GM10266 (cell line): ENCODE measurements around the gene ZC3H13.

ENCODE experiments used
- DNase-seq: peaks from one replicate; pipeline ENCODE4 v3.0.0; 2012; ENCODE audit errors: extremely low spot score
- TF ChIP-seq, protein P1 (sequence below): IDR thresholded peaks from 2 replicates; pipeline ENCODE4 v1.5.1; 2012; ENCODE audit warnings: mild to moderate bottlenecking, low read depth; ENCODE audit not compliant: control insufficient read depth, insufficient read depth; ENCODE audit errors: missing control alignments

Gene ZC3H13

DNA sequence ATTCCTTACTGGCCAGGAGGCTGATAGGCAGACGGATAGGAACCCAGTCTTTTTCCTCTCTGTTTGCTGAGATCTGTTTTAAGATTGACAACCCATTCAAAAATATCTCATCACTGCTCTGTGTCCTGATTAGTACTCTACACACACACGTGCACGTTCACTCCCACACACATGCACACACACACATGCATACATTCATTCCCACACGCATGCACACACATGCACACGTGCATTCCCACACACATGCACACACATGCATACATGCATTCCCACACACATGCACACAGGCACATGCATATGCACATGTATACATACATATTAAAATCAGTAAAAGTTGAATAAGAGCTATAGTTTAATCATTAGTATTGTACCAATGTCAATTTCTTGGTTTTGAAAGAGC is 120.4 kb downstream of the ZC3H13 start:
- DNase-seq = no peak
- TF ChIP-seq, protein P1, sequence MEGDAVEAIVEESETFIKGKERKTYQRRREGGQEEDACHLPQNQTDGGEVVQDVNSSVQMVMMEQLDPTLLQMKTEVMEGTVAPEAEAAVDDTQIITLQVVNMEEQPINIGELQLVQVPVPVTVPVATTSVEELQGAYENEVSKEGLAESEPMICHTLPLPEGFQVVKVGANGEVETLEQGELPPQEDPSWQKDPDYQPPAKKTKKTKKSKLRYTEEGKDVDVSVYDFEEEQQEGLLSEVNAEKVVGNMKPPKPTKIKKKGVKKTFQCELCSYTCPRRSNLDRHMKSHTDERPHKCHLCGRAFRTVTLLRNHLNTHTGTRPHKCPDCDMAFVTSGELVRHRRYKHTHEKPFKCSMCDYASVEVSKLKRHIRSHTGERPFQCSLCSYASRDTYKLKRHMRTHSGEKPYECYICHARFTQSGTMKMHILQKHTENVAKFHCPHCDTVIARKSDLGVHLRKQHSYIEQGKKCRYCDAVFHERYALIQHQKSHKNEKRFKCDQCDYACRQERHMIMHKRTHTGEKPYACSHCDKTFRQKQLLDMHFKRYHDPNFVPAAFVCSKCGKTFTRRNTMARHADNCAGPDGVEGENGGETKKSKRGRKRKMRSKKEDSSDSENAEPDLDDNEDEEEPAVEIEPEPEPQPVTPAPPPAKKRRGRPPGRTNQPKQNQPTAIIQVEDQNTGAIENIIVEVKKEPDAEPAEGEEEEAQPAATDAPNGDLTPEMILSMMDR = no peak

DNA sequence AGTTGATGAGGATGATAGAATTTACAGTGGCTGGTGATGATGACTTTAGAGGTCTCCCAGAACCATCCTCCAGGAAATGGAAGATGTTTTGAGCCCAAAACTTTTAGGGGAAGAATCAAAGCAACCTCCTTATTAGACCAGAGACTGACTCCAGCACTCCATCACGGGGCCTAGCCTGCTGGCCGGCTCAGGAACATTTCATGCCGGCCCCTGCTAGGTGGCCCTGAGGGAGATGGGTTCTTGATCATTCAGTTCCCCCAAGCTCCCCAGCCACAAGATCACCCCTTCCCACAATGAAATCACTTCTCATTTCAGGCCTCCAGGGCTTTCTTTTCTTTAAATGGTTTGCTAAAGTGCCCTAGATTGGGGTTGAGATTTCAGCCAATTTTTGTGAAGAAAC is 121.3 kb downstream of the ZC3H13 start:
- TF ChIP-seq, protein P1 = no peak
- DNase-seq = no peak

DNA sequence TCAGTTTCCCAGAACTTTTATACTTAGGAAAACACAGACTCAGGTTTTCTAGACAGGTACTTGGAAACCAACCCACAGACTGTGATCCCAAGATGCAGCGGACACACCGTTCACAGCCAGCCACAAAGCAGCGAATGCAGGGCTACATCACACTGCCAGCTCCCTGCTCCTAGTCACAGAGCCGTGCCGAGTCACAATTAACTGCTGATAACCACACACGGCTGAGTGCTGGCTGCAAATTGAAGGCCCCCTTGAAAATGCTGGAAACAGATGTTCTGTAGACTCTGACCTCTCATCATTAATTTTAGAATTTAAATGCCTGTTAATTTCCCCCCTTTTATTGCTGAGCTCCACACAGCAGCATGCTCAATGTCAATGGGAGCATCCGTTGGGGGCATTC is 122.4 kb downstream of the ZC3H13 start:
- no peak for DNase-seq
- TF ChIP-seq, protein P1 = no peak

DNA sequence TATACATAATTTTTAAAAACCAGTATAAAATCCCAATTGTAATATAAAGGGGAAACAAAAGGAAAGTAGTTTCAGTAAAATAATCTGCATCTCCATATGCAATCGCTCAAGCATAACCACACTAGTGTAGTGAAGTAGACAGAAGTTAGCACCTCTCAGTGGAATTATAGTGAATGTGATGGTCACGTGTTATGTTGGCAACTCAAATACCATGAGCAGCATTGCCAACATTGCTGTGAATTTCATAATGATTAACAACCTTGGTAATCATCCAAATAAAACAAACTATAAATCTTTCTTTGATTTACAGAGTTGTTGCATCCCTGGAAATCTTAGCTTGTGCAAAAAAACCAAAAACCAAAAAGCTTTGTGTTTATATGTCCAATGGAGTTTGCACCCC is 123.7 kb downstream of the ZC3H13 start:
- DNase-seq = no peak
- TF ChIP-seq, protein P1 = no peak

DNA sequence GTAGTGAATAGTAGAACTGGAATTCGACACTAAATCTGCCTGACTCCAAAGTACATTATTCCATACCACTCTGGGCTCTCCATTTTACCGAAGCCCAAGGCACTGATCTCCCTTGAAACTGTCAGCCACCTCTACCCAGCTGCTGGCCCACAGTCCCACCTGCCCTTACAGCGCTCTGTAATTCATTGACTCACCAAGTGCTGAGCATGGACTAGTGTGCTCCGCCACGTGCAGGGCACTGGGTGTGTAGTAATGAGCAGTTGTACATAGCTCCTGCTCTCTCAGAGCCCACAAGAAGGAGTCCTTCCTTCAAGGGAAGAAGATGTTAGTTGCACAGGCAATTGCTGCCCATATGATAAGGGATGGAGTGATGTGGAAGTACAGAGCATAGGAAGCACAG is 124.4 kb downstream of the ZC3H13 start:
- TF ChIP-seq, protein P1 = no peak
- no peak for DNase-seq

DNA sequence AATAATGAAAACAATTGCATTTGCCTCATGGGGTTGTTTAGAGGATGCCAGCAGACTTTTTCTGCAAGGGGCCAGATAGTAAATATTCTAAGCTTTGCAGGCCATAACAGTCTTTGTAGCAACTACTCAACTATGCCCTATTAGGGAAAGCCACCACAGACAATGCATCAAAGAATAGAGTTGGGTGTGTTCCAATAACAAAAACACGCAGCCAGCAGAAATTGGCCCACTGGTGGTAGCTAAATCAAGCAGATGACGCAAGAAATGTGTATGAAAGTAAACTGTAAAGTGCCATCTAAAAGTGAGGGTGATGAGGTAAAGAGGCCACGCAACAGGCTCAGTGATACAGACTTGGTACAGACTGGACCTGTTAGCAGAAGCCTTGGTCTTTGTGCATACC is 125.8 kb downstream of the ZC3H13 start:
- no peak for DNase-seq
- TF ChIP-seq, protein P1 = no peak

DNA sequence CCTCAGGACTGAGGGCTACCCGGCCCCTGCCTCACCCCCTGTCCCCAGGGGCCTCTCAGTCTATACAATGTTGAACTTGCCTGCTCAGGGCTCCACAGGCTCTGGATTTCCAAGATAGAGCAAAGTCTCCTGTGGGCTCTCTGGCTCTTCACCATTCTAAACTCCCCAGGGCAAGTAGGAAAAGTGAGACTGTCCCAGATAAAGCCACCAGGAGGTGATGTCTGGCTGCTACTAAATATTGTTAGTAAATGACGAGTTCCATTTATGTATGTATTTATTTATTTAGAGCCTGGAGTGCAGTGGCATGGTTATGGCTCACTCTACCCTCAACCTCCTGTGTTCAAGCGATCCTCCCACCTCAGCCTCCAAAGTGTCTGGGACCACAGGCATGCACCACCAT is 127.4 kb downstream of the ZC3H13 start:
- no peak for DNase-seq
- TF ChIP-seq, protein P1 = no peak
